ENCODE data around the gene TNFSF13. TPM values are rescaled to one million over a fixed set of nuclear protein-coding genes. Genes with fewer than 3 reads are reported as not detected.

The TNFSF13 gene
- total RNA-seq, 1 donor from 2014 or later: 101 TPM

DNA sequence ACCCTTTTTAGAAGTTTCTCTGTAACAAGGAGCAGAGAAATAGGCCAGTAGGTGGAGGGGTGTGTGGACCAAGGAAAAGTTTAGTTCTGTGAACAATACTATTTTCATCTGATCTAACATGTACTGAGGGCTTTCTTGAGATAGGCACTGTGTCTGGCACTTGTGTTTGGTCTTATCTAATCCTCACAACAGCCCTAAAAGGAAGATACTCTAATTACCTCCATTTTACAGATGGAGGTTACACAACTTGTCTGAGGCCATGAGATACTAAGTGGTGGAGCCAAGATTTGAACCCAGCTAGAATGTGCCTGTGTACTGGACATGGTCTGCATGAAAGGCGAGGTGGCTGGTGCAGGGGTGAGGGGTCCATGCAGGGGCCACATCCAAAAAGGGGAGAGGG, 5.2 kb upstream of the TNFSF13 start:
- Histone ChIP-seq H3K27ac (peak overlapping the region; percentile 76), H3K4me3 (no peak overlapping the region), H3K36me3 (no peaks in the 10 kb centered on the region), H3K9me3 (no peaks in the 10 kb centered on the region), H3K27me3 (no peaks in the 10 kb centered on the region), H3K4me1 (peaks cover 39% of the 10 kb centered on the region)
- DNase-seq (no peak), ATAC-seq (no peak)
- intact Hi-C loops (cut with DNase I): no loop called here
- TF ChIP-seq CTCF (IDR thresholded peaks at IDR 0.05): no peak

DNA sequence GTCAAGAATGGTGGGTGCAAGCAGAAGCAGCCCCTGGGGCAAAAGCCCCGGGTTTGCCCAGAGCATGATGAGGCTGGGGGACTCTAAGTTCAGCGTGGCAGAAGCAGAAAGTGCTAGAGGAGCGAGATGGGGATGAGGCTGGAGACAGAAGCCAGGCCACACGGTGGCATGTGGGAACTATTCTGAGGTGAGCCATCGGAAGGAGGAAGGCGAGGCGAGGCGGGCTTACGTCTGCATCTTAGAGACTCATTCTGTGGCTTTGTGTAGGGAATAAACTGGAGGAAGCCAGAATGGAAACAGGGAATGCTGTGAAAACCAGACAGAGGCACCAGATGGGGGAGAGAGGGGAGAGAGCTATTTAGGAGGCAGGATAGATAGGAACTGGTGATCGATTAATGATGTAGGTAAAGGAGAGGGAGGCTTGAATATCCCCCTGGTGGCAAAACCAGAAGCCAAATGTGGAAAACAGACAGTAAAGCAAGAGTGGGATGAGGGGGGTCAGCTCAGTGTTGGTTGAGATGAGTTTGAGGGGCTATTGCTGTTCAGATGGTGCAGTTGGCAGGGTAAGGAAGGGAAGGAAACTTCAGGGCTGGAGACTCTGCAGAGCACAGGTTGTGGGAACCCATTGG, 3.1 kb upstream of the TNFSF13 start:
- Histone ChIP-seq H3K36me3 (no peaks in the 10 kb centered on the region), H3K27ac (no peak overlapping the region), H3K4me1 (peaks cover 49% of the 10 kb centered on the region), H3K27me3 (no peaks in the 10 kb centered on the region), H3K9me3 (no peaks in the 10 kb centered on the region), H3K4me3 (no peak overlapping the region)
- DNase-seq (no peak), ATAC-seq (no peak)
- intact Hi-C loops (cut with DNase I): no loop called here
- no peak for TF ChIP-seq CTCF (IDR thresholded peaks at IDR 0.05)

DNA sequence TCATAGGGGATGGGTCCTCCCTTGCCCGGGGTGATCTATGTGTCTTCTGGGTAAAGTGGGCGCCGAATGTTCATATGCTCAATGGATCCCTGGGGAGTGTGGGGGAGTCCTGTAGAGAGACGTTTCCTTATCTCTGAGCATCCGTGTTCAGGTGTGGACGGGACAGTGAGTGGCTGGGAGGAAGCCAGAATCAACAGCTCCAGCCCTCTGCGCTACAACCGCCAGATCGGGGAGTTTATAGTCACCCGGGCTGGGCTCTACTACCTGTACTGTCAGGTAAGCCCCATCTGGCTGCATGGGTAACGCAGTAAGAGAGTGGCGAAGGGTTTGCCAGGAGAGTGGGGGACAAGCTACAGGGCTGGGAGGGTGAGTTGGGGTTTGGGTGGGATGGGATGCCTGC, 1.9 kb upstream of the TNFSF13 start:
- Histone ChIP-seq H3K4me1 (peaks cover 45% of the 10 kb centered on the region), H3K27me3 (no peaks in the 10 kb centered on the region), H3K9me3 (no peaks in the 10 kb centered on the region), H3K27ac (peak overlapping the region; percentile 96), H3K4me3 (no peak overlapping the region), H3K36me3 (no peaks in the 10 kb centered on the region)
- intact Hi-C loops (cut with DNase I): no loop called here
- DNase-seq: no peak
- no peak for TF ChIP-seq CTCF (IDR thresholded peaks at IDR 0.05)
- ATAC-seq: no peak

GRCh38 chr17:7557147-7557764, 1.3 kb upstream of the TNFSF13 start:
- DNase-seq: peak; percentile 65
- H3K9me3 ChIP-seq: no peaks in the 10 kb centered on the region
- ATAC-seq: no peak
- no peaks in the 10 kb centered on the region for H3K36me3 ChIP-seq
- TF ChIP-seq CTCF (IDR thresholded peaks at IDR 0.05): no peak
- no peaks in the 10 kb centered on the region for H3K27me3 ChIP-seq
- intact Hi-C loops (cut with DNase I): no loop called here
- H3K27ac ChIP-seq: peak overlapping the region; percentile 96
- H3K4me1 ChIP-seq: peaks cover 45% of the 10 kb centered on the region
- H3K4me3 ChIP-seq: no peak overlapping the region

- no peak for TF ChIP-seq CTCF (IDR thresholded peaks at IDR 0.05)
- peak overlapping the region; percentile 96 for H3K27ac ChIP-seq
- H3K9me3 ChIP-seq: no peaks in the 10 kb centered on the region
- H3K36me3 ChIP-seq: no peaks in the 10 kb centered on the region
- ATAC-seq (peak; percentile 83), DNase-seq (peak; percentile 97)
- no peaks in the 10 kb centered on the region for H3K27me3 ChIP-seq
- peaks cover 49% of the 10 kb centered on the region for H3K4me1 ChIP-seq
- H3K4me3 ChIP-seq: peak overlapping the region; percentile 91
- intact Hi-C loops (cut with DNase I): no loop called here
Measured at GRCh38 chr17:7557775-7558543, 591 bp upstream of the TNFSF13 start.
